T-helper 2 cell treated with Interferon-gamma antibody and Interleukin-4, amounts not matched to agents 5 μg/mL and 100 μg/mL, for 36 hours (primary cell): ENCODE data around the gene KCTD4.

Experiments used
- DNase-seq: peaks from one replicate; pipeline ENCODE4 v3.0.0; 2021; ENCODE audit warnings: low spot score
- H3K27ac Mint-ChIP-seq: one replicate; pipeline ENCODE4 v1.8.0; 2021; ENCODE audit warnings: mild to moderate bottlenecking, mixed read lengths
- H3K27me3 Mint-ChIP-seq: one replicate; pipeline ENCODE4 v1.8.0; 2021; ENCODE audit warnings: low read depth, mixed read lengths
- H3K36me3 Mint-ChIP-seq: one replicate; pipeline ENCODE4 v1.8.0; 2021; ENCODE audit warnings: low read depth, mixed read lengths
- H3K4me1 Mint-ChIP-seq: one replicate; pipeline ENCODE4 v1.8.0; 2021; ENCODE audit warnings: low read depth, mixed read lengths
- H3K4me3 Mint-ChIP-seq: one replicate; pipeline ENCODE4 v1.8.0; 2022; ENCODE audit warnings: mild to moderate bottlenecking, moderate library complexity, mixed read lengths
- H3K9me3 Mint-ChIP-seq: one replicate; pipeline ENCODE4 v1.8.0; 2021; ENCODE audit warnings: mixed read lengths

KCTD4 gene

GRCh38 chr13:45180303-45180702 lies 20.5 kb downstream of the KCTD4 start:
- Mint-ChIP-seq H3K36me3 (peaks cover 2% of the 10 kb centered on the region), H3K9me3 (no peaks in the 10 kb centered on the region), H3K4me1 (peaks cover 14% of the 10 kb centered on the region), H3K27me3 (no peaks in the 10 kb centered on the region), H3K4me3 (no peak overlapping the region), H3K27ac (no peak overlapping the region)
- no peak for DNase-seq

DNA sequence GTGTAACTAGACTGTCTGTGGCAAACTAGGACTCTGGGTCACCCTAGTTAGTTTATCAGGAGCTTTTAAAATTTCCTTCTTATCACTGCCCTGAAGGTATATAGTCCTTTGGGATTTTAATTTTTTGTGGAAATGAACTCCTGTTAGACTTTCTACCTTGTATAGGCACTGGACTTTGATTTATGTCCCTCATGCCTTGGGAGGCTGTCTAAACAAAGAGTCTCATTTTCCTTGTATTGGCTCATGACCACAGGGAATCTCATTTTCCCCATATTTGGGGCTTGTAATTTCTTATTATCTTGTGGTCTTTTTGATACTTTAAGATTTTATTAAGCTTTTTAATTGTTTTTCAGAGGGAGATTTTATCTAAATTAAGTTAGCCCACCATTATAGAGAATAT lies 21.4 kb downstream of the KCTD4 start:
- Mint-ChIP-seq H3K27me3 (no peaks in the 10 kb centered on the region), H3K36me3 (peaks cover 7% of the 10 kb centered on the region), H3K4me3 (no peak overlapping the region), H3K4me1 (peaks cover 14% of the 10 kb centered on the region), H3K9me3 (no peaks in the 10 kb centered on the region), H3K27ac (no peak overlapping the region)
- DNase-seq: no peak

DNA sequence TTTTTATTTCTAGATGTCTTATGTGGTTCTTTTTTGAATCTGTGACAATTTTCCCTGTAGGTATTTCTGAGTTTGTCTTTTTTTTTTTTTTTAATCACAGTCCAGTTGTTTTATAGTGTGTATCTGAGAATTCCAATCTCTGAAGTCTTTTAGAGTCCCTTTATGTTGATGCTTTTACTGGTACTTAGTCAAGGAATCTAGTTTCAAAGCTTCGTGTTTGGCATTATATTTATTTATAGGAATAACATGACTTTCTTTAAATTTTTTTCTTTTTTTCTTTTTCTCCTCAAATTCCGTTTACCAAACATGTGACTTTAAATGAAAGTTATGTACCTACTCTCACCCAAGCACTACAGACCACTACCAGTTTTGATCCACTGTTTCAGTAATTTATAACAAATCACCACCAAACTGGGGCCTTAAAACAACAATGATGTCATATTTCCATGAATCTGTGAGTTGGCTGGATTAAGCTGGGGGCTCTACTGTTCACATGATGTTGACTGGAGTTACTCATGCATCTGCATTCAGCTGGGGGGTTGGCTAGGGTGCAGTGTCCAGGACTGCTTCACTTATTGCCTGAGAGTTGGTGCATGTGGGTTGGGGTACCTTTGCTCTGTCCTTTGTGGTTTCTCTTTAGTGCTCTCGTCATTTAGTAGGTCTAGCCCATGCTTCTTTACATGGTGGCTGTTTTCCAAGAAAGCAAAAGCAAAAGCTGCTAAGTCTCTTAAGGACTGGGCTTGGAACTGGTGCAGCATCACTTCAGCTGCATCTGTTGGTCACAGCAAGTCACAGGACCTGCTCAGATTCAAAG lies 22.3 kb downstream of the KCTD4 start:
- Mint-ChIP-seq H3K4me3 (no peak overlapping the region), H3K4me1 (peaks cover 14% of the 10 kb centered on the region), H3K27ac (peak overlapping the region; percentile 41), H3K9me3 (no peaks in the 10 kb centered on the region), H3K27me3 (no peaks in the 10 kb centered on the region), H3K36me3 (peaks cover 4% of the 10 kb centered on the region)
- DNase-seq: no peak

DNA sequence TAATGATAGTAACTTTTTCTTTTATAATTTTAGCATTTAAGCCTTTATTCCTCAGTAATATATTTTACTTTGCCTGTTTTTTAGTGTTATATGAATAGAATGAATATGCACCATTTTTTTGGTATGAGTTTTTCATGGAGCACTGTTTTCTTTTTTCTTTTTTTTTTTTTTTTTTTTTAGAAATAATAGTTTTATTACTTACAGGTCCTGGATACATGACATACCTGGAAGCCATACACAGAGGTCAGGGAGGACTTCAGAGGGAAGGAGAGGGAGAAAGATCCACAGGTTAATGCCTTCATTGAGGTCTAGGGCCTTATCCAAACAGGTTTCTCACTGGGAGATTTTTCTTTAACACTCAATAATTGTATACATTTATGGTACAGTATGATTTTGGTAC lies 26.4 kb downstream of the KCTD4 start:
- Mint-ChIP-seq H3K4me3 (no peak overlapping the region), H3K9me3 (no peaks in the 10 kb centered on the region), H3K27ac (no peak overlapping the region), H3K4me1 (peaks cover 11% of the 10 kb centered on the region), H3K36me3 (peaks cover 10% of the 10 kb centered on the region), H3K27me3 (no peaks in the 10 kb centered on the region)
- no peak for DNase-seq

- no peak for DNase-seq
- H3K27ac Mint-ChIP-seq: no peak overlapping the region
- H3K9me3 Mint-ChIP-seq: no peaks in the 10 kb centered on the region
- no peaks in the 10 kb centered on the region for H3K4me1 Mint-ChIP-seq
- H3K36me3 Mint-ChIP-seq: peaks cover 10% of the 10 kb centered on the region
- no peak overlapping the region for H3K4me3 Mint-ChIP-seq
- no peaks in the 10 kb centered on the region for H3K27me3 Mint-ChIP-seq
These were observed 32.3 kb downstream of the KCTD4 start for GRCh38 chr13:45168555-45168930.

DNA sequence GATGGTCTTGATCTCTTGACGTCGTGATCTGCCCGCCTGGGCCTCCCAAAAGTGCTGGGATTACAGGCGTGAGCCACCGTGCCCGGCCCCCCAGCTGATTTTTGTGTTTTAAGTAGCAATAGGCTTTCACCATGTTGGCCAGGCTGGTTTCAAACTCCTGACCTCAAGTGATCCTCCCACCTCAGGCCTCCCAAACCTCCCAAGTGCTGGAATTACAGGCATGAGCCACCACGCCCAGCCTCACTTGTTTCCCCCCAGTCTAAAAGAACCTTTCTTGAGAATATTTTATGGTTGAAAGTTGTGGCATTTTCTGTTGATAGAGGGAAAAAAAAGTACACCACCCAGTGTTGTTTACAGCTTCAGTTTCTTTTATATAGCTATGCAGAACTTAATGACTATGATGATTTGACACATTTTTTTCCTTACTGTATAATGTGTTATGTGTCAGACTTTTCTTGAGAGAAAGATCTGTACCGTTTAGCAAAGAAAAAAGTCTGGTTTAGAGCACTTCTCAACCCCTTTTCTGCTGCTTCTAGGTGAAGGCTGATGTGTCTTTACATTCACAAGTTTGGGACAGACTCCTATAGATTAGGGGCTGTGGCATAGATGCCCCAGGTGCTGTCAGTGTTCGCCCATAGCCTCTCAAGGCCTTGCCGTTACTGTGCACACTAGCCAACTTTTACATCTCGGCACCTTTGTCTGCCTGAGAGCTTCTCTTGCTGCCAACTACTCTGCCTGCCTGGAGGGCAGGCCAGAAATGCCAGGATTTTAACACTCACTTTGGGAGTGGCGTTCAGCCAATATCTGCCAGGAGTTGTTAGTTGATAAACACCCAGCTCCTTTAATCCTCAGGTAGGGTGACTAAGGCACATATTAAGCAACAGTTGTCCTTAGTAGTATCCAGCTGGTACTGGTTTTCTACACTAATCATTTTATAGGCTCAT lies 33.0 kb downstream of the KCTD4 start:
- H3K9me3 Mint-ChIP-seq: no peaks in the 10 kb centered on the region
- H3K4me1 Mint-ChIP-seq: no peaks in the 10 kb centered on the region
- no peak overlapping the region for H3K4me3 Mint-ChIP-seq
- H3K27me3 Mint-ChIP-seq: no peaks in the 10 kb centered on the region
- H3K27ac Mint-ChIP-seq: no peak overlapping the region
- peaks cover 8% of the 10 kb centered on the region for H3K36me3 Mint-ChIP-seq
- no peak for DNase-seq

- Mint-ChIP-seq H3K4me1 (no peaks in the 10 kb centered on the region), H3K4me3 (no peak overlapping the region), H3K36me3 (peaks cover 5% of the 10 kb centered on the region), H3K27ac (no peak overlapping the region), H3K9me3 (no peaks in the 10 kb centered on the region), H3K27me3 (no peaks in the 10 kb centered on the region)
- DNase-seq: no peak
These were observed 34.0 kb downstream of the KCTD4 start for GRCh38 chr13:45166858-45167257.

GRCh38 chr13:45162821-45163220 lies 38.0 kb downstream of the KCTD4 start:
- no peak for DNase-seq
- Mint-ChIP-seq H3K4me3 (no peak overlapping the region), H3K36me3 (peaks cover 23% of the 10 kb centered on the region), H3K27ac (no peak overlapping the region), H3K4me1 (no peaks in the 10 kb centered on the region), H3K27me3 (no peaks in the 10 kb centered on the region), H3K9me3 (peaks cover 8% of the 10 kb centered on the region)

DNA sequence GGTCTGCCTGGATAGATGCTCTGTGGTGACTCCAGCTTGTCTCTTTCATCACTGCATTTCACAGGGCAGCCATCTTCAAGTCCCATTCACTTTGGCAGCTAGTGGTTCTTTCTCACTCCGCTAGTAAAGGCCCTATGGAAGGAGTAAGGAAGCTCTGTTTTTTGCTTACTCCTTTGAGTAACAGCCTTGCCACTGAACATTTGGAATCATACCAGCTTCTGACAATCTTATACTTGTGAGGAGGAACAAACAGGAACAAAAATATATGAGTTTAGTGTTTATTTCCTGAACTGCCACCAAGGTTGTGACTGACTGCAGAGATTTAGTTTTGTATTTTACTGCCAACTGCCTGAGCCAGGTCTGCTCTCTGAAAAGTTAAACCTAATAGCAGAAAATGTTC lies 38.7 kb downstream of the KCTD4 start:
- no peak overlapping the region for H3K4me3 Mint-ChIP-seq
- DNase-seq: no peak
- H3K27ac Mint-ChIP-seq: no peak overlapping the region
- H3K36me3 Mint-ChIP-seq: peaks cover 27% of the 10 kb centered on the region
- no peaks in the 10 kb centered on the region for H3K27me3 Mint-ChIP-seq
- no peaks in the 10 kb centered on the region for H3K4me1 Mint-ChIP-seq
- H3K9me3 Mint-ChIP-seq: peaks cover 11% of the 10 kb centered on the region

GRCh38 chr13:45156565-45157361 lies 44.1 kb downstream of the KCTD4 start:
- Mint-ChIP-seq H3K36me3 (peaks cover 48% of the 10 kb centered on the region), H3K27ac (no peak overlapping the region), H3K4me3 (no peak overlapping the region), H3K4me1 (no peaks in the 10 kb centered on the region), H3K27me3 (no peaks in the 10 kb centered on the region), H3K9me3 (peaks cover 15% of the 10 kb centered on the region)
- DNase-seq: no peak

GRCh38 chr13:45149964-45150363 lies 50.9 kb downstream of the KCTD4 start:
- Mint-ChIP-seq H3K27ac (no peak overlapping the region), H3K4me1 (no peaks in the 10 kb centered on the region), H3K4me3 (no peak overlapping the region), H3K36me3 (peaks cover 9% of the 10 kb centered on the region), H3K27me3 (no peaks in the 10 kb centered on the region), H3K9me3 (no peaks in the 10 kb centered on the region)
- DNase-seq: no peak

DNA sequence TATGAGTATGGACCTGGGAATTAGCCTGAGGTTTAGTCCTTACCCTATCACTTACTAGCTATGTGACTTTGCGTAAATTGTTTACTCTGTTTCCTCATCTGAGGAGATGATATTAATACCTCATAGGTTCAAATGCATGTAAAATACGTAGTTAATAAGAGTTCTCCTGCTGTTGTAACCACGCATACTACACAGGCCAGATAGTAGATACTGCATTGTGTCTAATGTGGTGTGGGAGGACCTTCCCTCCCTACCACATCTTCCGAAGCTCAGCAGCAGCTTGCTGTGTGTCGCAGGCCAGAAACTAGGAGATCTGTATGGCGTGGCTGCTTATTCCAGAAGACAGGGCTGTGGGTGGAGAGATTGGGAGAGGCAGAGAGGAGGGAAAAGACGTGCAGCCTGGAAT lies 57.5 kb downstream of the KCTD4 start:
- Mint-ChIP-seq H3K9me3 (no peaks in the 10 kb centered on the region), H3K36me3 (peaks cover 4% of the 10 kb centered on the region), H3K4me1 (no peaks in the 10 kb centered on the region), H3K27ac (no peak overlapping the region), H3K27me3 (no peaks in the 10 kb centered on the region), H3K4me3 (no peak overlapping the region)
- no peak for DNase-seq
